GM23338 (cell line): ENCODE data around the gene EEF2. TPM values are rescaled to one million over a fixed set of nuclear protein-coding genes. Genes with fewer than 3 reads are reported as not detected.

Experiments used
- ATAC-seq: fragments of 200-7000 bp; cut with Tn5 transposase; 3 replicates; pipeline ENCODE4 v1.9.1; 2020
- DNase-seq: peaks from one replicate; pipeline ENCODE4 v3.0.0-alpha.2; 2015; ENCODE audit warnings: low spot score
- H2AFZ ChIP-seq: fragments of 200-600 bp; sonication (generic); 2 replicates; pipeline ENCODE4 v1.8.0; 2016; ENCODE audit warnings: antibody characterized with exemption, mild to moderate bottlenecking, moderate library complexity
- H3F3A ChIP-seq: fragments of 200-600 bp; sonication (generic); replicated peaks from 2 replicates; pipeline ENCODE4 v1.8.0; 2017; ENCODE audit warnings: antibody characterized with exemption, mixed run types, low read depth
- H3K27ac ChIP-seq: fragments of 200-600 bp; sonication (generic); 2 replicates; pipeline ENCODE4 v1.6.1; 2016; ENCODE audit warnings: low read depth
- H3K27me3 ChIP-seq: fragments of 200-600 bp; sonication (generic); 2 replicates; pipeline ENCODE4 v1.8.0; 2016; ENCODE audit warnings: mild to moderate bottlenecking, mixed run types, moderate library complexity; ENCODE audit not compliant: insufficient read depth
- H3K36me3 ChIP-seq: fragments of 200-600 bp; sonication (generic); 2 replicates; pipeline ENCODE4 v1.8.0; 2016; ENCODE audit warnings: mild to moderate bottlenecking; ENCODE audit not compliant: insufficient read depth
- H3K4me1 ChIP-seq: fragments of 200-600 bp; sonication (generic); 2 replicates; pipeline ENCODE4 v1.8.0; 2016; ENCODE audit warnings: mild to moderate bottlenecking, moderate library complexity; ENCODE audit not compliant: insufficient read depth
- H3K4me2 ChIP-seq: fragments of 200-600 bp; sonication (generic); 2 replicates; pipeline ENCODE4 v1.7.1; 2017; ENCODE audit warnings: mixed run types
- H3K4me3 ChIP-seq: fragments of 200-600 bp; sonication (generic); 2 replicates; pipeline ENCODE4 v1.6.1; 2016; ENCODE audit warnings: mixed run types
- H3K79me2 ChIP-seq: fragments of 200-600 bp; sonication (generic); replicated peaks from 2 replicates; pipeline ENCODE4 v1.8.0; 2017; ENCODE audit warnings: mild to moderate bottlenecking; ENCODE audit not compliant: insufficient read depth
- H3K9me2 ChIP-seq: fragments of 200-600 bp; sonication (generic); 2 replicates; pipeline ENCODE4 v1.8.0; 2017; ENCODE audit not compliant: insufficient read depth
- H4K20me1 ChIP-seq: fragments of 200-600 bp; sonication (generic); replicated peaks from 2 replicates; pipeline ENCODE4 v1.8.0; 2017; ENCODE audit warnings: mild to moderate bottlenecking; ENCODE audit not compliant: insufficient read depth
- H3K27ac Mint-ChIP-seq: 2 replicates; pipeline ENCODE4 v1.8.0; 2020; ENCODE audit warnings: inconsistent platforms, mild to moderate bottlenecking, moderate library complexity, mixed read lengths
- H3K27me3 Mint-ChIP-seq: 3 replicates; pipeline ENCODE4 v1.8.0; 2022; ENCODE audit warnings: low read depth, mild to moderate bottlenecking, moderate library complexity, mixed read lengths, inconsistent platforms; ENCODE audit not compliant: insufficient read depth, poor library complexity
- H3K36me3 Mint-ChIP-seq: 3 replicates; pipeline ENCODE4 v1.8.0; 2021; ENCODE audit warnings: low read depth, mild to moderate bottlenecking, inconsistent platforms, moderate library complexity, mixed read lengths
- H3K4me1 Mint-ChIP-seq: 3 replicates; pipeline ENCODE4 v1.8.0; 2020; ENCODE audit warnings: mild to moderate bottlenecking, inconsistent platforms, mixed read lengths
- H3K4me3 Mint-ChIP-seq: 3 replicates; pipeline ENCODE4 v1.8.0; 2021; ENCODE audit warnings: moderate library complexity, mild to moderate bottlenecking, inconsistent platforms, mixed read lengths
- H3K9me3 Mint-ChIP-seq: 3 replicates; pipeline ENCODE4 v1.8.0; 2020; ENCODE audit warnings: moderate library complexity, mild to moderate bottlenecking, inconsistent platforms, mixed read lengths
- CREB1 ChIP-seq: fragments of 250-450 bp; sonication (Bioruptor Pico); IDR thresholded peaks from 2 replicates; pipeline ENCODE4 v1.5.0; 2020; ENCODE audit warnings: low read depth, mild to moderate bottlenecking, moderate library complexity
- CTCF ChIP-seq, 2 experiments: fragments of 200-600 bp in 1 of 2; sonication (generic) in 1 of 2; conservative IDR thresholded peaks; 2 replicates each; pipeline versions ENCODE4 v1.5.1 to v1.6.1; 2016 to 2017; ENCODE audit warnings: antibody characterized with exemption in 2 of 2, low read depth in 2 of 2, mild to moderate bottlenecking in 2 of 2, moderate library complexity in 1 of 2
- ETS1 ChIP-seq: IDR thresholded peaks from 2 replicates; pipeline ENCODE4 v1.6.1; 2016; ENCODE audit warnings: antibody characterized with exemption
- EZH2 ChIP-seq: fragments of 200-600 bp; sonication (generic); IDR thresholded peaks from one replicate; pipeline ENCODE4 v1.8.0; 2017; ENCODE audit warnings: antibody characterized with exemption, mild to moderate bottlenecking, low read depth; ENCODE audit not compliant: unreplicated experiment
- EZH2phosphoT487 ChIP-seq: fragments of 200-600 bp; sonication (generic); IDR thresholded peaks from one replicate; pipeline ENCODE4 v1.8.1; 2018; ENCODE audit warnings: antibody characterized with exemption; ENCODE audit not compliant: unreplicated experiment
- JUNB ChIP-seq: IDR thresholded peaks from one replicate; pipeline ENCODE4 v1.6.1; 2016; ENCODE audit warnings: antibody characterized with exemption; ENCODE audit not compliant: unreplicated experiment
- NANOG ChIP-seq: IDR thresholded peaks from 2 replicates; pipeline ENCODE4 v1.6.1; 2016; ENCODE audit warnings: antibody characterized with exemption, borderline replicate concordance
- POLR2AphosphoS5 ChIP-seq: IDR thresholded peaks from 2 replicates; pipeline ENCODE4 v1.6.1; 2016; ENCODE audit warnings: antibody characterized with exemption, low read depth
- REST ChIP-seq: IDR thresholded peaks from one replicate; pipeline ENCODE4 v1.6.1; 2018; ENCODE audit warnings: antibody characterized with exemption; ENCODE audit not compliant: unreplicated experiment
- STAT1 ChIP-seq: IDR thresholded peaks from one replicate; pipeline ENCODE4 v1.6.1; 2016; ENCODE audit warnings: antibody characterized with exemption; ENCODE audit not compliant: unreplicated experiment
- ZNF114 ChIP-seq: fragments of 250-450 bp; sonication (Bioruptor Pico); IDR thresholded peaks from 2 replicates; pipeline ENCODE4 v1.5.0; 2020; ENCODE audit warnings: mild to moderate bottlenecking, moderate library complexity
- ZNF331 ChIP-seq: fragments of 250-450 bp; sonication (Bioruptor Pico); IDR thresholded peaks from 2 replicates; pipeline ENCODE4 v1.5.0; 2020; ENCODE audit warnings: low read depth, mild to moderate bottlenecking, moderate library complexity
- ZNF462 ChIP-seq: fragments of 250-450 bp; sonication (Bioruptor Pico); IDR thresholded peaks from 2 replicates; pipeline ENCODE4 v1.5.0; 2020; ENCODE audit warnings: mild to moderate bottlenecking, moderate library complexity
- polyA plus RNA-seq: library from polyadenylated mRNA; unstranded; fragments of >200 nt; fragmentation: Nextera tagmentation; extraction: Ambion mirVana; gene quantifications from 2 replicates; pipeline ENCODE4 v1.2.1, GENCODE V29; 2016
- total RNA-seq: library from RNA; depleted of rRNA; stranded (reverse); fragments of >200 nt; shearing (Covaris generic); gene quantifications from 2 replicates; pipeline ENCODE4 v1.2.3, GENCODE V29; 2014

Gene EEF2
- total and polyA plus RNA-seq, 2 experiments from 2014 or later = 772 to 2,987 TPM

GRCh38 chr19:3955688-3956087 lies 29.6 kb downstream of the EEF2 start:
- H3K4me3 ChIP-seq = no peak overlapping the region
- Mint-ChIP-seq H3K27me3 (peaks cover 16% of the 10 kb centered on the region), H3K4me1 (peaks cover 9% of the 10 kb centered on the region; the same call in 2 of the 3 replicates), H3K27ac (no peak overlapping the region), H3K4me3 (no peak overlapping the region), H3K9me3 (no peaks in the 10 kb centered on the region; the same call in 2 of the 3 replicates), H3K36me3 (peaks cover 21% of the 10 kb centered on the region; the same call in 2 of the 3 replicates)
- H3K27me3 ChIP-seq = no peaks in the 10 kb centered on the region
- peaks cover 9% of the 10 kb centered on the region; the same call in 1 of the 2 replicates for H3K4me1 ChIP-seq
- 0 out of 2 replicates have a peak, but pooled peaks cover 3% of the 10 kb centered on the region for H3F3A ChIP-seq
- H3K27ac ChIP-seq = no peak overlapping the region
- H3K9me2 ChIP-seq = no peaks in the 10 kb centered on the region
- no peaks in the 10 kb centered on the region; the same call in 1 of the 2 replicates for H4K20me1 ChIP-seq
- 0 out of 2 replicates have a peak, but pooled peaks cover 6% of the 10 kb centered on the region for H3K36me3 ChIP-seq
- ATAC-seq (no peak), DNase-seq (no peak)
- H2AFZ ChIP-seq = no peak overlapping the region
- TF ChIP-seq CTCF (conservative IDR thresholded peaks at IDR 0.05; ENCODE audit: low read depth in 2 of 2) = no peak
- no peak for TF ChIP-seq JUNB
- TF ChIP-seq ZNF114 = no peak
- no peak for TF ChIP-seq STAT1
- no peak for TF ChIP-seq CREB1 (CRISPR knock-in tag)
- no peak for TF ChIP-seq POLR2AphosphoS5
- TF ChIP-seq ETS1 = no peak
- TF ChIP-seq ZNF462 (CRISPR knock-in tag) = no peak
- TF ChIP-seq REST = no peak
- no peak for TF ChIP-seq EZH2
- TF ChIP-seq ZNF331 = no peak
- TF ChIP-seq NANOG = no peak
- no peak for TF ChIP-seq EZH2phosphoT487
- no peak overlapping the region for H3K4me2 ChIP-seq
- H3K79me2 ChIP-seq = no peaks in the 10 kb centered on the region
